Measurements from ENCODE around the gene NMUR2. TPM values are rescaled to one million over a fixed set of nuclear protein-coding genes. Genes with fewer than 3 reads are reported as not detected.
A peak's percentile ranks its signal among the peaks of the same experiment; 100 is the strongest.

The NMUR2 gene
- total RNA-seq, 1 experiment from 2014 or later, result not detected

DNA sequence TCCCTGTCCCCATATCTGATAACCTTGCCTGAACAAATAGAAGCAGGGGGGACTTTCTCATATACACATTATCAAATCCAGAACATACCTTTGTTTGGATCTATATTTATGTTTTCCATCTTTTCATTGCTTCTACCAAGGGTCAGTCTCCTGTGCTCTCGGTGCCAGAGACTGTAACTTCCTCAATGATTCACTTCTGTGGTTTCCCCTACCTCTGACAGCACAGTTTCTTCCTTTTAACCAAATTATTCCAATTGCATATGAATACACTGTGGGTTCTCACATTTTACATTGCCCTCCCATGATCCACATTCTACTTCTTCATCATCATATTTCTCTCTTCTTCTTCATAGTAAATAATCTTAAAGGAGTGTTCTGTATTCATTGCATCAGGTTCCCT, 32.2 kb downstream of the NMUR2 start:
- peak; percentile 6 for DNase-seq (ENCODE audit: low read depth)

DNA sequence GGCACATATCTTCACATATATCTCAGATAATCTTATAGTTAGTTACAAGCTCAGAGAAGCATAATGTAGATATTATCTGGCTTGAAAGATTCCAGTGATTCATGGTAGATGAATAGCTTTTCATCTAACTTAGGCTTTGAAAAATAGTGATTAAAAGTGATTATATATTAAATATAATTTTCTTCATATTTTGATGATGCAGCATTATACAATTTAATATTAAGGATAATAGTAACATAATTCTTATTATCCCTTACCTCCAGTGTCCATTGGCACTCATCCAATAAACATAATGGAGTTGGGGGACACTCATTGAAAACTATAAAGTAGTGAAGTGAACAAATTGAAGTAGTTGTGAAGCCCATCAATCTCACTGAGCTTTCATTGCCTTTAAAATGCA, 35.8 kb downstream of the NMUR2 start:
- DNase-seq (ENCODE audit: low read depth), result no peak

DNA sequence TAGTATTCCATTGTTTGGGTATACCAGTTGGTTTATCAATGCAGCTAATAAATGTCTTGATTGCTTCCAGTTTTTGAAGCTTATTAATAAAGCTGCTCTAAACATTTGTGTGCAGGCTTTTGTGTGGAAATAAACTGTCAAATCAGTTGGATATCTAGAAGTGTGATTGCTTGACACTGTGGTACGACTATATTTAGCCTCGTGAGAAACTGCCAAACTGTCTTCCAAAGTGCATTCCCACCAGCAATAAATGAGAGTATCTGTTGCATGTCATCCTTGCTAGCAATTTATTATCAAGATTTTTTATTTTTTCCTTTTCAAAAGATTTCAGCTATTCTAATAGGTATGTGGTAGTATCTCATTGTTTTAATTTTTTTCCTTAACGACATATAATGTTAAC, 37.5 kb downstream of the NMUR2 start:
- no peak for DNase-seq (ENCODE audit: low read depth)

DNA sequence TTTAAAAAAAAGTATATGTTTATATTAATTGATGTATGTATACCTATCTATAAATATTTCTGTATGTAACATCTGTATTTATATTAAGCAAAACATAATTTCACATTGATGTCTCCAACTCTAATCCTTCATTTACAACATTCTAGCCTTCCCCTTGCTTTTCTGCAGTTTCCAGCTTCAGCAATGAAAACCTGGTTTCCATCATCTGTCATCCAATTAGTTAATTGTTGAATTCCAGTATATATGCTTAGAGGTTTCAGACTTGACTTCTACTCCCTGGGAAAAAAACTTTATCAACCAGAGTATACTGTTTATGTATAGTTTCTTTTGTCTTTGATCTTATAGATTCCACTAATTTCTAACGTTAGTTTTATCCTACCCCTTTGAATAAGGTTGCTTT, 38.4 kb downstream of the NMUR2 start:
- no peak for DNase-seq (ENCODE audit: low read depth)

DNA sequence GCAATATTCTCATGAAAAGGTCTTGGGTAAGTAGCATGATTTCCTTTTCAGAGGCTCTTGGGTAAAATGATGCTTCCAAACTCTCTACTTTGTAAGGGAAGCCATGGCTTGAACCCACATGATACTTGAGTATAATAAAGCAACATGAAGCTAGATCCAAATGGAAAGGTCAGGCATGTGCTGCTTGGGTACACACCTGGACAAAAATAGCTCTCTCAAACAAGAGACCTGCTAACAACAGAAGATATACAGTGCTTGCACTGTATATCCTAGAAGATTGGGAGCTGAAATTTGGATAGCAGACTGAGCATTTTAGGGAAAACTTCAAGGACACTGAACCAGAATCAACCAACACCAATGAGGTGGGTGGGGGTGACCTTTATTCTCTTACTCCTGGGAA, 40.2 kb downstream of the NMUR2 start:
- no peak for DNase-seq (ENCODE audit: low read depth)

DNA sequence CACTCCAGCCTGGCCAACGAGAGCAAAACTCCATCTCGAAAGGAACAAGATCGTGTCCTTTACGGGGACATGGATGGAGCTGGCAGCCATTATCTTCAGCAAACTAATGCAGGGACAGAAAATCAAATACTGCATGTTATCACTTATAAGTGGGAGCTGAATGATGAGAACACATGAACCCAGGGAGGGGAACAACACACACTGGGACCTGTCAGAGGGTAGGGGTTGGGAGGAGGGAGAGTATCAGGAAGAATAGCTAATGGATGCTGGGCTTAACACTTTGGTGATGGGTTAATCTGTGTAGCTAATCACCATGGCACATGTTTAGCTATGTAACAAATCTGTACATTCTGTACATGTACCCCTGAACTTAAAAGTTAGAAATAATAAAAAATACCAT, 40.9 kb downstream of the NMUR2 start:
- no peak for DNase-seq (ENCODE audit: low read depth)

DNA sequence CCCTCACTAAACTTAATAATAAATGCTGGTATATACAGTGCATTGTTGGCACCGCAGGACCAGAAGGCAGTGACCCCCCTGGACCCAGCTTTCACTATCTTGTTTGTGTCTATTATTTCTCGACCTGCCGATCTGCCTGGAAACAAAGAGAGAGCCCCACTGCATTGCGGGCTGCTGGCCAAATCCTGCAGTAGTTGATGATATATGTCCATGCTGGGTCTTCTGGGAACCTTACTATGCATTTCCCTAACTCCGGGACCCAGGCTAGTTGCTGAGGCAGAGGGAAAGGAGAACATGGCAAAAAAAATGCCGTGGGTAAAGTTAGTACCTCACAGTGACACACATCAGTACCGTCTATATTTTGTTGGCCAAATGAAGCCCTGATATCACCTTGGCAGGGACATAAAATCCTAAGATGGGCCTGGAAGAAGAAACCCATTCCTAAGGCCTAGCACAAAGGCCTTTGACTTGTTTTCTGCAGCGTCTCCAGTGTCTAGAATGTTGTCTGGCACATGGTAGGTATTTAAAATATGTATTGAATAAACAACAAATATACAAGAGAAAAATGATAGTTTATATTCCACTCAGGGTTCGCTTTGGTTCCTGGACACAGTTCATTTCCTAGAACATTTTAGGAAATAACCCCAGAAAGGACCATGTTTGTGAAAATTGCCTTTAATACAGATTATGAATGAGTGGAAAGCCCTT, 46.1 kb downstream of the NMUR2 start:
- no peak for DNase-seq (ENCODE audit: low read depth)

DNA sequence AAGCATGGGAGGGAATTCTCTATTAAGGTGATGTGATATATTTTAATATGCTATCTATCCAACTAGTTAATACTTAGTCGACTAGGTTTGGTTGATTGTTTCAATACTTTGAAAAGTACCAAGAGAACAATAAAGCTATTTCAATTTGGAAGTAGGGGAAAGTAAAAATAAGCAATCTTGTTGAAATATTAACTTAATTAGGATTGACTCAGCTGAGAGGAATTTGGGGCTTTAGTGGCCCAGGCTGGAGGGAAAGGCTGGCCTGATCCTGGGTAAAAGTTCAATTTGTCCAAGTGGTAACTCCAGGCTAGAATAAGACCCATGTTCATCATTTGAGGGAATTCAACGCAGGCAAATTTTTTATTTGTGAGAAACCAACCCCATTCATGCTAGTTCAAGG, 48.6 kb downstream of the NMUR2 start:
- DNase-seq (ENCODE audit: low read depth), result no peak

DNA sequence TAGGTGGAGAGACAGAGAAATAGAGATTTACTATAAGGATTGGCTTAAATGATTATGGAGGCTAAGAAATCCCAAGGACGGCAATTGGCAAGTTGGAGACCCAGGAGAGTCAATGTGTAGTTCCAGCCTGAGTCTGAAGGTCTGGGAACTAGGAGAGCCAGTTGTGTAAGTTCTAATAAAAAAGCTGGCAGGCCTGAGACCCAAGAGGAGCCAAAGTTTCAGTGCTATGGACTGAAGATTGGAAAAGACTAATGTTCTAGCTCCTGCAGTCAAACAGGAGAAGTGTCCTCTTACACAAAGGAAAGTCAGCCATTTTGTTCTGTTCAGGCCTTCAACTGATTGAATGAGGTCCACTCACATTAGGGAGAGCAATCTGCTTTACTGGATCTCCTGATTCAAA, 50.0 kb downstream of the NMUR2 start:
- DNase-seq (ENCODE audit: low read depth), result no peak

DNA sequence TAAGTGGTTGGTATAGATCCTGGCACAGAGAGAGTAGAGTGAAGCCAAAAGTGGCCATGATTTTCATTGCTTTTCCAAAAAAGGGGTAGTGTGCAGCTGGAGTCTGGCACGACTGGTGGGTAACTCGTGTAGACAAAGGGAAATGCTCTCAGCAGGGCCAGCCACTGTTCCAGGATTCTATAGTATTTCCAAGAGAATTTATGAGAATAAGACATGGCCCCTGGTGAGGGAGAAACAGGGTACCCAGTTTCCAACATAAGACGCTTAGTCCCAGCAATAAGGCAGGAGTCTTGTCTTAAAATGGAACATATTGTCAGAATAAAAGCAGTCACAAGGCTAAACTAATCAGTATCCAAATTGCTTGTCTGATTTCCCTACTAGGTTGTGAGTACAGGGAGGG, 52.1 kb downstream of the NMUR2 start:
- no peak for DNase-seq (ENCODE audit: low read depth)

DNA sequence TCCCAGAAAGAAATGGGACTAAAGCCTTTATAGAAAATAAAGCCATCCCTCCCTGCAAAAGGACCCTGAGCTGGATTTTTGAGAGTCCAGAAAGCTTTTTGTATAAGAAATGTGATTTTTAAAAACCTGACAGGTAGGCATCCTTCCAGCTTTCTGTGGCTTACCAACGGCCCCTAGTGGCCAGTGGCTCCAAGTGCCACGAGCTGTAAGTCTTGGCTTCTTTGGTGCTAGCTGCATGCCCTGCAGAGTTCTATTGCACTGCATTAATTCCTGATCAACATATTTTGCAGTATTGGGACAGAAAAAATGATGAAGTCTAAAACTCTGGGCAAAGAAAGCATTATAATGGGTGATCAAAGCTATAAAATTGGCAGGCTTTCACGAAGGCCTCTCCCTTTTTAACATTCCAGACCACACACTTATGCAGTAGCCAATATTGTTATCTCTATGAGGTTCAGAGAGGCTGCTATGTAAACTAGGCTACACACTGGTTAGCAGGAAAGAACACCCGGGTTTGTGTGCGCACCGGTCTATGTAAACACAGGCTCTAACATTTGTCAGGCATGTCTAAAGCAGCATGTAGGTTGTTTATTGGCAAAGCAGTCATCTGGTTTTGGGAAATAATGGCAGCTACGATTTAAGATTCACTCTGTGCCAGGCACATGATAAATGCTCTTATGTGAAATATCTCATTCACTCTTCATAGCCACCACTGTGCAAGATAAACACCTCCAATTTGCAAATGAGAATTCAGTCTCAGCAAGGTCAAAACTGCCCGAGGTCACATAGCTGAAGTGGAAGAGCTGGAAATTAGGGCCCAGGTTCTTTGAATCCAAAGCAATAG, 55.2 kb downstream of the NMUR2 start:
- DNase-seq (ENCODE audit: low read depth), result no peak
